Stimulated activated CD4-positive, alpha-beta T cell treated with anti-CD3 and anti-CD28 coated beads, Interleukin-1b, Interleukin-23, amount 100 ng/mL, for 48 hours (primary cell): ENCODE results near the gene NLK.
"Not testable (repeated sequence)": the region's sequence is repeated elsewhere in the genome, so short reads cannot be mapped to it uniquely, and the experiment has no call there.

Experiments
- DNase-seq: peaks from one replicate; pipeline ENCODE4 v3.0.0-alpha.2; 2020

The NLK gene

GRCh38 chr17:28119046-28119445, 76.6 kb downstream of the NLK start:
- DNase-seq, result no peak

- no peak for DNase-seq
These were observed 77.1 kb downstream of the NLK start for GRCh38 chr17:28119560-28119959.

- no peak for DNase-seq
These were observed 78.3 kb downstream of the NLK start for GRCh38 chr17:28120766-28121165.

- no peak for DNase-seq
These were observed 82.5 kb downstream of the NLK start for GRCh38 chr17:28124962-28125361.

GRCh38 chr17:28125526-28126378, 83.3 kb downstream of the NLK start:
- no peak for DNase-seq

GRCh38 chr17:28127196-28127595, 84.7 kb downstream of the NLK start:
- no peak for DNase-seq

- DNase-seq, result no peak
These were observed 86.3 kb downstream of the NLK start for GRCh38 chr17:28128779-28129178.

GRCh38 chr17:28130472-28130871, 88.0 kb downstream of the NLK start:
- no peak for DNase-seq

- no peak for DNase-seq
These were observed 89.1 kb downstream of the NLK start for GRCh38 chr17:28131599-28131998.

- DNase-seq, result no peak
These were observed 91.1 kb downstream of the NLK start for GRCh38 chr17:28133562-28133970.

- DNase-seq, result no peak
These were observed 94.4 kb downstream of the NLK start for GRCh38 chr17:28136923-28137322.

- DNase-seq, result no peak
These were observed 97.3 kb downstream of the NLK start for GRCh38 chr17:28139822-28140221.

- no peak for DNase-seq
These were observed 98.8 kb downstream of the NLK start for GRCh38 chr17:28141313-28141712.

- no peak for DNase-seq
These were observed 99.3 kb downstream of the NLK start for GRCh38 chr17:28141773-28142172.

GRCh38 chr17:28142305-28142704, 99.8 kb downstream of the NLK start:
- no peak for DNase-seq

- DNase-seq, result no peak
These were observed 101.5 kb downstream of the NLK start for GRCh38 chr17:28144019-28144418.

GRCh38 chr17:28145348-28145747, 102.9 kb downstream of the NLK start:
- DNase-seq, result no peak

GRCh38 chr17:28147017-28147416, 104.5 kb downstream of the NLK start:
- DNase-seq, result no peak

GRCh38 chr17:28151001-28151400, 108.5 kb downstream of the NLK start:
- DNase-seq, result no peak

- no peak for DNase-seq
These were observed 111.7 kb downstream of the NLK start for GRCh38 chr17:28154214-28154613.

GRCh38 chr17:28155405-28155804, 112.9 kb downstream of the NLK start:
- DNase-seq, result not testable (repeated sequence)

GRCh38 chr17:28159004-28159403, 116.5 kb downstream of the NLK start:
- DNase-seq, result no peak

GRCh38 chr17:28159924-28160323, 117.4 kb downstream of the NLK start:
- DNase-seq, result no peak

GRCh38 chr17:28160610-28161009, 118.1 kb downstream of the NLK start:
- no peak for DNase-seq

GRCh38 chr17:28161311-28161710, 118.8 kb downstream of the NLK start:
- DNase-seq, result no peak
